IPS-18c (cell line): Measurements from ENCODE around the gene PRKN.

Experiments
- H3K4me3 ChIP-seq: 2 replicates; pipeline ENCODE4 v1.7.0; 2013; ENCODE audit warnings: low read depth, mild to moderate bottlenecking, low read length, moderate library complexity; ENCODE audit not compliant: insufficient read depth
- H3K9me3 ChIP-seq: one replicate; pipeline ENCODE4 v1.6.1; 2013; ENCODE audit warnings: mild to moderate bottlenecking, low read length, moderate library complexity; ENCODE audit not compliant: control insufficient read depth, insufficient read depth

Gene PRKN

GRCh38 chr6:161671117-161671516 lies 1056.4 kb downstream of the PRKN start:
- Histone ChIP-seq H3K9me3 (no peaks in the 10 kb centered on the region), H3K4me3 (no peak overlapping the region)

DNA sequence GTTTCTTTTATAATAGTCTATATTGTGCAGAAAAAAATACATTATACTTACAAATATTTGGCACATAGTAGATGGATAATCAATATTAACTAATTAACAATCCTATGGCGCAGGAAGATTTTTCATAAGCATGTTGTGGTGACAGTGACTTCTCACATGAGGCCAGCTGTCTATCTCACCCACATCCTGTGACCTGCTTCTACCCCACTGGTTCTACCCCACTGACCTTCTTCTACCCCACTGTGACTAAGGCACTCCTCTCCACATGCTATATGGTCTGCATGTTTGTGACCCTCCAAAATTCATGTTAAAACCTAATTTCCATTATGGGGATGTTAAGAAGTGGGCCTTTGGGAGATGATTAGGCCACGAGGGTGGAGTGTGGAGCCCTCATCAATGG lies 1058.9 kb downstream of the PRKN start:
- H3K9me3 ChIP-seq: no peaks in the 10 kb centered on the region
- no peak overlapping the region for H3K4me3 ChIP-seq

GRCh38 chr6:161667957-161668356 lies 1059.6 kb downstream of the PRKN start:
- no peak overlapping the region for H3K4me3 ChIP-seq

DNA sequence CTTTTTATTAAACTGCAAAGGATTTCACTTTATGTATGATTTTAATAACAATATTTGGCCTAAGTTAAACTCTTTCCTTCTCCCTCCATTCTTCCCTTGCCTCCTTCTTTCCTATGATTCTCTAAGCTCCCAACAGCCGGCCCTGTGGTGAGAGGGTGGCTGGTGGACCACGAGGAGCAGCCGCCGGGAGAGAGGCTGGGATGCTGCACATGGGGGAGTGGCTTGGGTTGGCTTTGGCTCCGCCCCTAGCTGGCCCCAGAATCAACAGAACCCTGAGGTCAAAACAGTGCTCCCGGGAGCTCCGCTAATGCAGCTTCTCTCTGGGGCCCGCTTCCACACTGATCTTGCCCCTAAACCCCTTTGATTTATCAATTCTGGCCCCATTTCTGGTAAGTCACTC lies 1063.9 kb downstream of the PRKN start:
- H3K4me3 ChIP-seq: no peak overlapping the region
- H3K9me3 ChIP-seq: peaks cover 2% of the 10 kb centered on the region

More at GRCh38 chr6:161667957-161668356, 1059.6 kb downstream of the PRKN start:
- H3K9me3 ChIP-seq: peaks cover 2% of the 10 kb centered on the region

- Histone ChIP-seq H3K9me3 (peaks cover 2% of the 10 kb centered on the region), H3K4me3 (no peak overlapping the region)
These were observed 1066.6 kb downstream of the PRKN start for GRCh38 chr6:161660666-161661571.

- Histone ChIP-seq H3K9me3 (peaks cover 2% of the 10 kb centered on the region), H3K4me3 (no peak overlapping the region)
These were observed 1069.4 kb downstream of the PRKN start for GRCh38 chr6:161658211-161658610.

DNA sequence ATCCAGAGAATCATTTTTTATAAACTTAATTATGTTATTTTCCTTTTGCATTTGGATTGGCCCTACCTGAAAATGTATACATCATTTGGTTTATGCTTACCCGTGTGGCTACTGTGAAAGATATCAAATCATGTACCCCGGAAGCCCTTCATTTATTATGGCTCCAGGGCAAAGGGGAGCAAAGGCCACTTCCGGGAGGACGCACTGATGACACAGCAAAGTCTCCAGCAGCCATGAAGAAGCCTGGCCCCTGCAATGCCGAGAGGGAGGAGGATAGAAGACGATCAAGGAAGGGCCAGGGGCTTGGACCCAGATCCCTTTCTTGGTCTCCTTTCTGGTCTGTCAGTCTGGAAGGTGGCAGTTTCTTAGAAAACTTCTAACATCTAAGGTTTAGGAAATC lies 1073.4 kb downstream of the PRKN start:
- no peaks in the 10 kb centered on the region for H3K9me3 ChIP-seq
- no peak overlapping the region for H3K4me3 ChIP-seq

DNA sequence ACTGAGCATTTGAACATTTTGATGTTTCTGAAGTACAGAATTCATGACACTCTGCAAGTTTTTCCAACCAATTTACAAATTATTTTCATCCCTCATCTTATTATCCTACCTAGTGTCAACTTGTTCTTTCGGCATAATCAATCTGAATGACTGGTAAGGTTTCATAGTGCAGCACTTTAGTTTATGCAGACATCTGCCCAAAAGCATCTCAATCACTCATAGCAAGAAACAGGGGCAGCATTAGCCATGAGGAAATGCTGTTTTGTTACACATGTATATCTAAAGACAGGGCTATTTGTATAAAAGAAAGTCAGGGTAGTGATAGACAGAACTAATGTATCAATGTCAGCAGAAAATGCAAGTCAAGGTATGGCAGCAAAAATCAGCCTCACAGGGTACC lies 1075.6 kb downstream of the PRKN start:
- Histone ChIP-seq H3K9me3 (no peaks in the 10 kb centered on the region), H3K4me3 (no peak overlapping the region)

GRCh38 chr6:161649841-161650240 lies 1077.7 kb downstream of the PRKN start:
- Histone ChIP-seq H3K9me3 (no peaks in the 10 kb centered on the region), H3K4me3 (no peak overlapping the region)

- H3K9me3 ChIP-seq: no peaks in the 10 kb centered on the region
- no peak overlapping the region for H3K4me3 ChIP-seq
These were observed 1078.5 kb downstream of the PRKN start for GRCh38 chr6:161649068-161649467.

- Histone ChIP-seq H3K9me3 (no peaks in the 10 kb centered on the region), H3K4me3 (no peak overlapping the region)
These were observed 1080.3 kb downstream of the PRKN start for GRCh38 chr6:161647234-161647633.

- Histone ChIP-seq H3K4me3 (no peak overlapping the region), H3K9me3 (no peaks in the 10 kb centered on the region)
These were observed 1083.0 kb downstream of the PRKN start for GRCh38 chr6:161644521-161644920.

DNA sequence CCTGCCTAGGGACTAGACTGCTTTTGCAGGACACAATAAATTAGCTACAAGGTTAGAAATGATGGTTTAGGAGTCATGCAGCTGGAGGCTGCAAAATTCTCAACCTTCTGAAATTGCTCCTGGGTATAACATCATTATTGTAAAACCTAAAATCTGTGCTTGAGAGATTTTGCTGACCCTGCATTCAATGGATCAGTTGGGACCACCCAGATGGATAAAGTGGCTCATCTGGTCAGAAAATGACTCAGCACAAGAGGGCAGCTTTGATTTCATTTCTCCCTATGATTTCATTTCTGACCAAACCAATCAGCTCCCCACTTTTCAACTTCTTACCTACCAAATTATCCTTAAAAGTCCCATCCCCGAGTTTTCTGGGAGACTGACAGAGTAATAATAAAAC lies 1086.4 kb downstream of the PRKN start:
- H3K4me3 ChIP-seq: no peak overlapping the region
- no peaks in the 10 kb centered on the region for H3K9me3 ChIP-seq

DNA sequence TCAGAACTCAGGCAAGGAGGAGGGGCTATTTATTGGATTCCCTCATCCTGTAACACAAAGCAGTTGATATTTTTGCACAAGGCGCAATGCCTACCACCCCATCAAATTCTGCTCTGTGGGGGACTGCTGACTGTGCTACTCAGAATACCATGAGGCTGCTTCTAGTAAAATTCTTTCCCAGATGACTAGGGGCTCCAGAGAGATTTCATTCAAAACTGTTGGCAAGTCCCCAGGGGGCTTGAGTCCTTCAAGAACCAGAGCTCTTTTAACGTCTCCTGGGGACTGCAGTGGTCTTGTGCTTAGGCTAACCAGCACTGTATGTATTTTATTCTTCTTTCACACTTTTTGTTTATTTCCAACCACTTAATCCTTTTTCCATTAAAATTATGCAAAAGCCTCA lies 1087.8 kb downstream of the PRKN start:
- no peak overlapping the region for H3K4me3 ChIP-seq
- no peaks in the 10 kb centered on the region for H3K9me3 ChIP-seq

- no peaks in the 10 kb centered on the region for H3K9me3 ChIP-seq
- H3K4me3 ChIP-seq: no peak overlapping the region
These were observed 1089.9 kb downstream of the PRKN start for GRCh38 chr6:161637658-161638057.

GRCh38 chr6:161636882-161637430 lies 1090.6 kb downstream of the PRKN start:
- H3K9me3 ChIP-seq: no peaks in the 10 kb centered on the region

DNA sequence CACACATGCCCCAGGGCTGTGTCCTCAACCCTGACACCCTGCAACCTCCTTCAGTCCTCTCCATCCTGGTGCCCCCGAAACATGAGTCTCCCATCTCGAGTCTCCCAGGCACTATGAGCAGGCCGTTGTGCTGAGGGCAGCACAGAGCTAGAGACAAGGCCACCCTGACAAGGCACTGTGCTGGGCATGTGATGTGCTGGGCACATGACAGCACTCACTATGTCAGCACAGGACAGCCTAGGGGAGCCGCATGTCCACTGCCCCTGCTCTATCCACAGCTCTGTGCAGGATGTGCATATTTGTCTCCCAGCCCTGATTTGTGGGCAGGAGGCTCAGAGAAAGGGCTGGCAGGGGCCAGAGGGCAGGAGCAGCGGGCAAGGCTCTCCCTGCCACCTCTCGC lies 1091.6 kb downstream of the PRKN start:
- no peaks in the 10 kb centered on the region for H3K9me3 ChIP-seq
- H3K4me3 ChIP-seq: no peak overlapping the region

More at GRCh38 chr6:161636882-161637430, 1090.6 kb downstream of the PRKN start:
- H3K4me3 ChIP-seq: no peak overlapping the region

- Histone ChIP-seq H3K4me3 (no peak overlapping the region), H3K9me3 (no peaks in the 10 kb centered on the region)
These were observed 1092.7 kb downstream of the PRKN start for GRCh38 chr6:161634916-161635315.
